Gastroesophageal sphincter (tissue), 4 donors: ENCODE measurements around the gene CYB561D1. TPM values are rescaled to one million over a fixed set of nuclear protein-coding genes. Genes with fewer than 3 reads are reported as not detected.

Experiments used
- ATAC-seq: fragments of 150-250 bp; one replicate; pipeline ENCODE4 v1.9.1; 2016; ENCODE audit warnings: mild to moderate bottlenecking, moderate library complexity
- H3K27ac ChIP-seq, 4 donors: fragments of 200-600 bp; sonication (generic) in 3 of 4; 1 replicate in 3 of 4; 2 replicates in 1 of 4; pipeline ENCODE4 v1.5.1; 2016 to 2019
- H3K27me3 ChIP-seq: fragments of 200-600 bp; sonication (generic); one replicate; pipeline ENCODE4 v1.5.1; 2019
- H3K36me3 ChIP-seq, 2 donors: fragments of 200-600 bp; sonication (generic); one replicate each; pipeline ENCODE4 v1.5.1; 2019; ENCODE audit warnings: control low read depth in 1 of 2
- H3K4me1 ChIP-seq, 3 donors: fragments of 200-600 bp; sonication (generic); 1 replicate in 2 of 3; 2 replicates in 1 of 3; pipeline ENCODE4 v1.5.1; 2016 to 2019; ENCODE audit warnings: control low read depth in 2 of 3
- H3K4me3 ChIP-seq, 2 donors: fragments of 200-600 bp; sonication (generic); one replicate each; pipeline ENCODE4 v1.5.1; 2019; ENCODE audit warnings: mild to moderate bottlenecking in 1 of 2, moderate library complexity in 1 of 2
- H3K9me3 ChIP-seq, 3 donors: fragments of 200-600 bp; sonication (generic); one replicate each; pipeline ENCODE4 v1.5.1; 2017 to 2019; ENCODE audit warnings: control low read depth in 2 of 3
- CTCF ChIP-seq, 4 experiments: fragments of 200-600 bp in 2 of 4; fragments of 450-650 bp in 2 of 4; sonication (generic) in 1 of 4; IDR thresholded peaks; one replicate each; pipeline ENCODE4 v1.5.1; 2017 to 2019; ENCODE audit warnings: antibody characterized with exemption in 4 of 4, mild to moderate bottlenecking in 2 of 4, moderate library complexity in 2 of 4
- EP300 ChIP-seq: sonication (generic); formaldehyde crosslinking; IDR thresholded peaks from one replicate; pipeline ENCODE4 v1.6.1; 2017; ENCODE audit warnings: antibody characterized with exemption, mild to moderate bottlenecking
- POLR2A ChIP-seq, 2 donors: fragments of 450-650 bp; IDR thresholded peaks; one replicate each; pipeline ENCODE4 v1.6.1; 2017; ENCODE audit warnings: antibody characterized with exemption in 2 of 2, mild to moderate bottlenecking in 2 of 2, moderate library complexity in 1 of 2
- POLR2AphosphoS5 ChIP-seq: sonication (generic); formaldehyde crosslinking; IDR thresholded peaks from one replicate; pipeline ENCODE4 v1.6.1; 2017; ENCODE audit warnings: antibody characterized with exemption
- WGBS, 2 donors: methylation state at CpG; one replicate each; pipeline ENCODE4 v1.1.5; 2018; ENCODE audit warnings: low coverage in 1 of 2; 5-methylcytosine and 5-hydroxymethylcytosine counted together
- total RNA-seq, 4 donors: library from RNA; depleted of rRNA; stranded (reverse); fragments of >200 nt; gene quantifications; one replicate each; pipeline ENCODE4 v1.1.0, GENCODE V29; 2016

CYB561D1 gene
- total RNA-seq, 4 donors from 2014 or later: 8.3 to 15.9 (median 10.7) TPM

- Histone ChIP-seq H3K27me3 (no peaks in the 10 kb centered on the region), H3K4me3 (peak overlapping the region; percentile 87 to 92), H3K36me3 (no peaks in the 10 kb centered on the region), H3K4me1 (peaks cover 5 to 55% (median 12%) of the 10 kb centered on the region in 3 donors), H3K27ac (peak overlapping the region; percentile 94 to 97 (median 96)), H3K9me3 (no peaks in the 10 kb centered on the region)
- ATAC-seq: peak; percentile 19
- TF ChIP-seq EP300 (no peak), POLR2A (IDR thresholded peaks at IDR 0.05) (no peak), POLR2AphosphoS5 (no peak), CTCF (IDR thresholded peaks at IDR 0.05) (no peak)
- WGBS, 2 donors: 9 to 12% methylated on average over 20 to 21 of the region's 22 CpGs
Observed at GRCh38 chr1:109547463-109548320, 53.8 kb downstream of the CYB561D1 start.

- peak; percentile 98 for ATAC-seq
- WGBS, 2 donors: 0% methylated on average over 16 to 17 of the region's 68 CpGs
- no peaks in the 10 kb centered on the region for H3K9me3 ChIP-seq
- peak within 1 kb of the TSS; percentile 94 to 97 (median 96) for H3K27ac ChIP-seq
- no peaks in the 10 kb centered on the region for H3K36me3 ChIP-seq
- TF ChIP-seq EP300 (no peak), POLR2A (IDR thresholded peaks at IDR 0.05) (peak; percentile 96), POLR2AphosphoS5 (peak; percentile 99), CTCF (IDR thresholded peaks at IDR 0.05) (peak in 2 of 4 experiments; percentile 4 to 6)
- H3K27me3 ChIP-seq: no peaks in the 10 kb centered on the region
- peak within 1 kb of the TSS; percentile 87 to 92 for H3K4me3 ChIP-seq
- H3K4me1 ChIP-seq: peaks cover 5 to 64% (median 12%) of the 10 kb centered on the region in 3 donors
Observed at GRCh38 chr1:109548321-109549267, 54.7 kb downstream of the CYB561D1 start, which contains the start of gene GNAI3. TSS of gene GNAI3 (plus strand) at chr1:109548615. CDS start at chr1:109548721, 106 bp downstream.

Other genes starting within 250 kb of the CYB561D1 start
- gene CELSR2, start 244.6 kb upstream of the CYB561D1 start, total RNA-seq: 10 to 100 TPM in 2 of 4 donors, 1 to 10 TPM in 2; 5.7 to 18.6 (median 9.1) TPM
- gene PSRC1, start 210.9 kb upstream of the CYB561D1 start, total RNA-seq: 10 to 100 TPM in 2 of 4 donors, 1 to 10 TPM in 2; 6.9 to 26.9 (median 10.3) TPM
- gene MYBPHL, start 187.1 kb upstream of the CYB561D1 start, total RNA-seq: under 1 TPM in 1 of 4 donors, not detected in 3; 0.46 TPM
- 100 to 1,000 TPM in 2 of 4 donors, 10 to 100 TPM in 2; 66.6 to 142 (median 105) TPM for gene SORT1, start 96.2 kb upstream of the CYB561D1 start, total RNA-seq
- 10 to 100 TPM; 28.2 to 61.5 (median 30.4) TPM for gene PSMA5, start 67.6 kb upstream of the CYB561D1 start, total RNA-seq
- gene SYPL2, start 27.5 kb upstream of the CYB561D1 start, total RNA-seq: 1 to 10 TPM; 2.0 to 8.4 (median 4.2) TPM
- gene ATXN7L2, start 10.2 kb upstream of the CYB561D1 start, total RNA-seq: 1 to 10 TPM; 1.6 to 2.7 (median 2.5) TPM
- gene AMIGO1, start 15.6 kb downstream of the CYB561D1 start, total RNA-seq: 10 to 100 TPM in 3 of 4 donors, 1 to 10 TPM in 1; 7.7 to 19.3 (median 14.7) TPM
- gene GPR61, start 45.8 kb downstream of the CYB561D1 start, total RNA-seq: not detected
- 1 to 10 TPM; 6.6 to 9.4 (median 8.0) TPM for gene GNAI3, start 54.5 kb downstream of the CYB561D1 start, total RNA-seq
- not detected for gene GNAT2, start 125.5 kb downstream of the CYB561D1 start, total RNA-seq
- 10 to 100 TPM; 28.9 to 38.0 (median 35.6) TPM for gene AMPD2, start 125.7 kb downstream of the CYB561D1 start, total RNA-seq
- 10 to 100 TPM; 21.4 to 71.0 (median 42.4) TPM for gene GSTM4, start 162.0 kb downstream of the CYB561D1 start, total RNA-seq
- gene GSTM2, start 174.0 kb downstream of the CYB561D1 start, total RNA-seq: 10 to 100 TPM; 10.4 to 93.7 (median 42.2) TPM
- gene GSTM1, start 193.7 kb downstream of the CYB561D1 start, total RNA-seq: 10 to 100 TPM in 1 of 4 donors, not detected in 3; 33.1 TPM
- 1 to 10 TPM; 2.7 to 9.2 (median 6.3) TPM for gene GSTM5, start 218.2 kb downstream of the CYB561D1 start, total RNA-seq
- gene GSTM3, start 246.9 kb downstream of the CYB561D1 start, total RNA-seq: 10 to 100 TPM; 70.1 to 90.9 (median 80.1) TPM